LNCAP (cell line): Measurements from ENCODE around the gene KIAA0753.

Source experiments
- TF ChIP-seq, protein P1 (sequence below): fragments of 450-650 bp; IDR thresholded peaks from 2 replicates; pipeline ENCODE4 v1.5.1; 2017; ENCODE audit warnings: mild to moderate bottlenecking

The KIAA0753 gene

GRCh38 chr17:6555331-6556120 lies 85.0 kb downstream of the KIAA0753 start:
- TF ChIP-seq, protein P1, sequence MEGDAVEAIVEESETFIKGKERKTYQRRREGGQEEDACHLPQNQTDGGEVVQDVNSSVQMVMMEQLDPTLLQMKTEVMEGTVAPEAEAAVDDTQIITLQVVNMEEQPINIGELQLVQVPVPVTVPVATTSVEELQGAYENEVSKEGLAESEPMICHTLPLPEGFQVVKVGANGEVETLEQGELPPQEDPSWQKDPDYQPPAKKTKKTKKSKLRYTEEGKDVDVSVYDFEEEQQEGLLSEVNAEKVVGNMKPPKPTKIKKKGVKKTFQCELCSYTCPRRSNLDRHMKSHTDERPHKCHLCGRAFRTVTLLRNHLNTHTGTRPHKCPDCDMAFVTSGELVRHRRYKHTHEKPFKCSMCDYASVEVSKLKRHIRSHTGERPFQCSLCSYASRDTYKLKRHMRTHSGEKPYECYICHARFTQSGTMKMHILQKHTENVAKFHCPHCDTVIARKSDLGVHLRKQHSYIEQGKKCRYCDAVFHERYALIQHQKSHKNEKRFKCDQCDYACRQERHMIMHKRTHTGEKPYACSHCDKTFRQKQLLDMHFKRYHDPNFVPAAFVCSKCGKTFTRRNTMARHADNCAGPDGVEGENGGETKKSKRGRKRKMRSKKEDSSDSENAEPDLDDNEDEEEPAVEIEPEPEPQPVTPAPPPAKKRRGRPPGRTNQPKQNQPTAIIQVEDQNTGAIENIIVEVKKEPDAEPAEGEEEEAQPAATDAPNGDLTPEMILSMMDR: no peak

GRCh38 chr17:6554871-6555330 lies 85.6 kb downstream of the KIAA0753 start:
- TF ChIP-seq, protein P1: no peak

GRCh38 chr17:6554342-6554741 lies 86.2 kb downstream of the KIAA0753 start:
- TF ChIP-seq, protein P1: no peak

DNA sequence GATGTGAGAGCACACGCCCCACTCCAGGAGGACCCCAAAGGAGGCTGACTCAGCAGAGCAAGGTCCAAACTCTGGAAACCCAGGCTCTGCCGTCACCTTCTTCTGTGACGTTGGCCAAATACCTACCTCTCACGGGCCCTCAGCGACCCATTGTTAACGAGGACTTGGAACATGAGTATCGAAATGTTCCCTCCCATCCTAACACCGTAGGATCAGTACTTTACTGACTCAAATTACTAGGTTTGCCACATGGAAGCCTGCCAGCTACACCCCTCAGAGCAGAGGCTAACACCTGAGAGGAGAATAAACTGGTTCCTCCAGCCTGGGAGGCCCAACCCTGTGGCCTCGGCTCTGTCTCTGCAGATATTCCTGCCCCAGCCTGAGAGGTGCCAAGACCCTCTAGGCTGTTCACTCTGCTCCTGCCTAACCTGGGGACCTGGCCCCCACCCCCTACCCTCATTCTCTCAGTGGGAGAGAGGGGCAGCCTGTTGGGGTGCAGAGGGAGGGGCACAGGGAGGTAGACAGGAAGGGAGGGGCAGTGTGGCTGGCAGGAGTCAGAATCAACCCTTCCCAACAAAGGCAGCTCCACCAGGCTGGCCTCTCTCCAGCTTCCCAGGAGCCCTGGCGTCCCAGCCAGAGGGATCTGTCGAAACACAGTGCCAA lies 88.5 kb downstream of the KIAA0753 start:
- TF ChIP-seq, protein P1: no peak

DNA sequence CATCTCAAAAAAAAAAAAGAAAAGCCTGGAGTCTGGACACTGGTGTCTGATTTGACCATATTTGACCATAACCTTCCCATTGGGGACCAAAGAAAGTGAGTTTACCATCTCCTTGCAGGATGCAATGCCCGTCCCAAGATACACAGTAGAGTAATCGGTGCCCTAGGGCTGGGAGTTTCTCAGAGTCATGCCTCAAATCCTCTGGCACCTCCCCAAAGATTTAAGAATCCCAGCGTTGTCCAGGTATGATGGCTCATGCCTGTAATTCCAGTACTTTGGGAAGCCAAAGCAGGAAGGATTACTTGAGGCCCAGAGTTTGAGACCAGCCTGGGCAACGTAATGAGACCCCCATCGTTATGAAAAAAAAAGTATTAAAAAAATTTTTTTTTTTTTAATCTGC lies 89.2 kb downstream of the KIAA0753 start:
- TF ChIP-seq, protein P1: no peak

DNA sequence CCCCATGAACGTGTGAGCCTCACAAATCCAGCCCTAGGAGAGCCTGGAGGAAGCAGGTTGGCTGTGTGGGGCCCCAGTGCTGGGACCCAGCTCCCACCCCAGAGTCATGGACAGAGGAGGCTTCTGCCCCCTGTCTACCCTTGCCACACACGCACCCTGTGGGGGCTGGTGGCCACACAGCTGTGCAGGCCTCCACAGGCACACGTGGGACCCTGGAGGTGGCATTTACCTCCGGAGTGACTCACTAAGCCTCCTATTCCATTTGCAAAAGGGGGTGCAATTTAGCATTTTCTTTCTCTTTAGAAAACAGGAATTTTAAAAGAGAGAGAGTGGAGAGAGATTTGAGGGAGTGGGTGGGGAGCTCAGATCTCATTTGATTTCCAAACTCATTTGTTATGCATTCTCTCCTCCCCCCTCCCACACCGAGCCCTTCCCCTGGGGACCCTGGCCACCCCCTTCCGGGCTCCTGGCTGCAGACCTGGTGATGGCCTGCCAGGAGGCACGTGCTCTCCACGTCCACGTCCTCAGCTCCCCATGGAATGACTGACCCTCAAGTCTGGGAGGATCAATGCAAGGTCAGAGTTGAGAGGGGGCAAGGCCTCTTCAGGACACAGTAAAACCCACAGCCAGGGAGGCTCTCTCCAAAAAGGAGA lies 91.0 kb downstream of the KIAA0753 start:
- TF ChIP-seq, protein P1: no peak

GRCh38 chr17:6548578-6549330 lies 91.8 kb downstream of the KIAA0753 start:
- TF ChIP-seq, protein P1: no peak
